KMS-11 (cell line): ENCODE measurements around the gene AUTS2.

Source experiments
- H2AFZ ChIP-seq: fragments of 200-600 bp; sonication (generic); 2 replicates; pipeline ENCODE4 v1.6.1; 2016; ENCODE audit warnings: antibody characterized with exemption, mixed run types, low read depth
- H3K27ac ChIP-seq: fragments of 200-600 bp; sonication (generic); 2 replicates; pipeline ENCODE4 v1.6.1; 2016; ENCODE audit warnings: mild to moderate bottlenecking, mixed run types
- H3K27me3 ChIP-seq: fragments of 200-600 bp; sonication (generic); 2 replicates; pipeline ENCODE4 v1.6.1; 2017; ENCODE audit warnings: mild to moderate bottlenecking, low read depth, mixed run types, moderate library complexity; ENCODE audit not compliant: insufficient read depth
- H3K36me3 ChIP-seq: fragments of 200-600 bp; sonication (generic); 2 replicates; pipeline ENCODE4 v1.6.1; 2017; ENCODE audit warnings: mild to moderate bottlenecking, mixed run types; ENCODE audit not compliant: insufficient read depth
- H3K4me1 ChIP-seq: fragments of 200-600 bp; sonication (generic); 2 replicates; pipeline ENCODE4 v1.6.1; 2016; ENCODE audit warnings: mild to moderate bottlenecking, low read depth, mixed run types; ENCODE audit not compliant: poor library complexity, severe bottlenecking
- H3K4me2 ChIP-seq: fragments of 200-600 bp; sonication (generic); 2 replicates; pipeline ENCODE4 v1.7.0; 2016; ENCODE audit warnings: mild to moderate bottlenecking, mixed run types
- H3K4me3 ChIP-seq: fragments of 200-600 bp; sonication (generic); IDR thresholded peaks from 2 replicates; pipeline ENCODE4 v1.6.1; 2017; ENCODE audit warnings: low read depth, low read length, mixed read lengths; ENCODE audit not compliant: insufficient read depth
- H3K79me2 ChIP-seq: fragments of 200-600 bp; sonication (generic); 2 replicates; pipeline ENCODE4 v1.6.1; 2016; ENCODE audit warnings: low read depth, mixed run types; ENCODE audit not compliant: insufficient read depth
- H3K9ac ChIP-seq: fragments of 200-600 bp; sonication (generic); 2 replicates; pipeline ENCODE4 v1.6.1; 2016; ENCODE audit warnings: mild to moderate bottlenecking, mixed run types
- H4K20me1 ChIP-seq: fragments of 200-600 bp; sonication (generic); 2 replicates; pipeline ENCODE4 v1.6.1; 2016; ENCODE audit warnings: mild to moderate bottlenecking, mixed run types; ENCODE audit not compliant: insufficient read depth
- CTCF ChIP-seq: fragments of 200-600 bp; sonication (generic); conservative IDR thresholded peaks from 2 replicates; pipeline ENCODE4 v1.6.1; 2017; ENCODE audit warnings: low read depth, mild to moderate bottlenecking, antibody characterized with exemption, low read length, moderate library complexity, mixed read lengths

AUTS2 gene

GRCh38 chr7:70805360-70805759, 1207.1 kb downstream of the AUTS2 start:
- H2AFZ ChIP-seq = no peak overlapping the region
- TF ChIP-seq CTCF = no peak
- no peak overlapping the region for H3K4me3 ChIP-seq
- no peaks in the 10 kb centered on the region for H3K36me3 ChIP-seq
- no peak overlapping the region for H3K4me2 ChIP-seq
- H3K27me3 ChIP-seq = no peaks in the 10 kb centered on the region
- H3K4me1 ChIP-seq = no peaks in the 10 kb centered on the region
- no peaks in the 10 kb centered on the region for H3K79me2 ChIP-seq
- no peak overlapping the region for H3K27ac ChIP-seq
- no peak overlapping the region for H3K9ac ChIP-seq
- no peaks in the 10 kb centered on the region for H4K20me1 ChIP-seq

DNA sequence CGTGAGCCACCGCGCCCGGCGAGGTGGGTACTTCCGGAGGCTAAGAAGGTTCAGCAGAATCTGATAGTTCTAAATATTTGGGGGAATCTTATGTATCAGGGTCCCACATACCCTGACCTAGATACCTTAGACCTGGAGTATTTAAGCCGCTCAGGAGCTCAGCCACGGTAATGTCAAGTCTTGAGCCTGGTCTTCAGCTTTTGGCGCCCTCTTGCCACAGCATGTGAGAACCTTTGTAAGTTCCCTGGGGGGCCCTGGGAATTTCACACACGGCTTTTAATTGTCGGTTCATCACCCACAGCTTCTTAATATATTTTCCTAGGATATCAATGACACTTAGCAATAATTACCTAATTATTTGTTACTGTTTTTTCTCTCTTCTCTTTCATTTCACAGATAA, 1209.4 kb downstream of the AUTS2 start:
- Histone ChIP-seq H2AFZ (no peak overlapping the region), H3K4me3 (no peak overlapping the region), H3K36me3 (no peaks in the 10 kb centered on the region), H3K27me3 (no peaks in the 10 kb centered on the region), H3K9ac (no peak overlapping the region), H3K27ac (no peak overlapping the region), H4K20me1 (no peaks in the 10 kb centered on the region), H3K4me1 (peaks cover 12% of the 10 kb centered on the region), H3K4me2 (no peak overlapping the region), H3K79me2 (no peaks in the 10 kb centered on the region)
- no peak for TF ChIP-seq CTCF

DNA sequence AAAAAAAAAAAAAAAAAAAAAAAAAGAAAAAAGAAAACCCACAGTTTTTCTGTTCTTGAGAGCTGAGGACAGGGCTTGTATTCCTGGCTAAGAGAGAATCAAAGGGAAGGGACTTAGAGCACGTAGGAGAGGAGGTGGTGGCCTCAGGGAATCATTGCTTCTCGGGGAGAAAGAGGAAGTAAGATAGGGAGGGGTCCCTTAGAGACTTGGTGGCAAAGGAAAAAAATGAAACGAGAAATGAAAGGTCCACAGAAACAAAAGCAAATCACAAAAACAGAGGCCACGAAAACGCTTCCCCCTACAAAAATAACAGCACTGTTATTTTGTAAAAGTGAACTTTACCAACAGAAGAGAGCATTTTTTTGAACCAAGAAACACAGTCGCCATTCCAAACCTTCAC, 1210.6 kb downstream of the AUTS2 start:
- TF ChIP-seq CTCF = no peak
- no peak overlapping the region for H3K9ac ChIP-seq
- H3K4me3 ChIP-seq = no peak overlapping the region
- no peak overlapping the region for H3K27ac ChIP-seq
- H3K4me1 ChIP-seq = peaks cover 12% of the 10 kb centered on the region
- no peaks in the 10 kb centered on the region for H3K79me2 ChIP-seq
- H3K4me2 ChIP-seq = no peak overlapping the region
- H2AFZ ChIP-seq = no peak overlapping the region
- no peaks in the 10 kb centered on the region for H3K27me3 ChIP-seq
- no peaks in the 10 kb centered on the region for H3K36me3 ChIP-seq
- no peaks in the 10 kb centered on the region for H4K20me1 ChIP-seq

DNA sequence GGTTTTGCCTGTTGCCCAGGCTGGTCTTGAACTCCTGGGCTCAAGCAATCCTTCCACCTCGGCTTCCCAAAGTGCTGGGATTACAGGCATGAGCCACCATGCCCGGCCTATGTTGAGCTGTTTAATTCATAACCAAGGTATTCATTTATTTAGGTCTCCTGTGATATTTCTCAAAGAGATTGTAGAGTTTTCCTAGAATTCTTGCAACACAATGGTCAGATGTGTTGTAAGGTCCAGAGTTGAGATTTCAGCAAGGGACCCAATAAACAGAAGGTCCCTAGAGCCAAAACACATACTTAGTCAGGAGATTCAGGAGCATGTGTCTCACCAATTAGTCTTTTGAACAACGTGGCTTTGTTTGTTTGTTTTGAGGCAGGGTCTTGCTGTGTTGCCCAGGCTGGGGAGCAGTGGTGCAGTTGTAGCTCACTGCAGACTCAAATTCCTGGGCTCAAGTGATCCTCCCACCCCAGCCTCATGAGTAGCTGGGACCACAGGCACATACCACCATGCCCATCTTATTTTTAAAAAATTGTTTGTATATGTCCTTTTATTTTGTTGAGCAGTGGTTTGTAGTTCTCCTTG, 1212.4 kb downstream of the AUTS2 start:
- H4K20me1 ChIP-seq = no peaks in the 10 kb centered on the region

More for the DNA sequence above, 1212.4 kb downstream of the AUTS2 start:
- no peak overlapping the region for H2AFZ ChIP-seq
- H3K4me3 ChIP-seq = no peak overlapping the region
- no peak overlapping the region for H3K9ac ChIP-seq
- H3K27ac ChIP-seq = no peak overlapping the region
- no peaks in the 10 kb centered on the region for H3K27me3 ChIP-seq
- peak overlapping the region; percentile 10; the same call in 1 of the 2 replicates for H3K4me2 ChIP-seq
- H3K79me2 ChIP-seq = no peaks in the 10 kb centered on the region
- no peaks in the 10 kb centered on the region for H3K36me3 ChIP-seq
- peaks cover 12% of the 10 kb centered on the region for H3K4me1 ChIP-seq
- TF ChIP-seq CTCF = no peak
